WTC11 (cell line): Measurements from ENCODE around the gene BCL11A.

ENCODE experiments used
- TF ChIP-seq, protein P1 (sequence below): sonication (generic); formaldehyde crosslinking; IDR thresholded peaks from 2 replicates; pipeline ENCODE4 v1.8.1; 2023; ENCODE audit warnings: mild to moderate bottlenecking, missing genetic modification reagents, borderline replicate concordance
- TF ChIP-seq, protein P2 (sequence below): fragments of 200-600 bp; IDR thresholded peaks from 2 replicates; pipeline ENCODE4 v1.8.0; 2022; ENCODE audit warnings: antibody characterized with exemption

DNA sequence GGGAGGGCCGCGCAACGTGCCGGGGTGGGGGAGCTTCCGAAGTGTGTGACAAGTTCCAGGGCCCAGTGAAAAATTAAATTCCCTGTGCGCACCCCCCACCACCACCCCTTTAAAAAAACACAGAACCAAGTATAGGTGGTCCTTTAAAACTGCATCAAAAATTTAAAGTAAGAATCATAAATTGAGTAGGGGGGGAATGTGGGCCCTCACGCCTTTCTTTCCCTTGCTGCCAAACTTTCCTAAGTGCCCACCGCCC, 2.5 kb downstream of the BCL11A start:
- TF ChIP-seq, protein P1, sequence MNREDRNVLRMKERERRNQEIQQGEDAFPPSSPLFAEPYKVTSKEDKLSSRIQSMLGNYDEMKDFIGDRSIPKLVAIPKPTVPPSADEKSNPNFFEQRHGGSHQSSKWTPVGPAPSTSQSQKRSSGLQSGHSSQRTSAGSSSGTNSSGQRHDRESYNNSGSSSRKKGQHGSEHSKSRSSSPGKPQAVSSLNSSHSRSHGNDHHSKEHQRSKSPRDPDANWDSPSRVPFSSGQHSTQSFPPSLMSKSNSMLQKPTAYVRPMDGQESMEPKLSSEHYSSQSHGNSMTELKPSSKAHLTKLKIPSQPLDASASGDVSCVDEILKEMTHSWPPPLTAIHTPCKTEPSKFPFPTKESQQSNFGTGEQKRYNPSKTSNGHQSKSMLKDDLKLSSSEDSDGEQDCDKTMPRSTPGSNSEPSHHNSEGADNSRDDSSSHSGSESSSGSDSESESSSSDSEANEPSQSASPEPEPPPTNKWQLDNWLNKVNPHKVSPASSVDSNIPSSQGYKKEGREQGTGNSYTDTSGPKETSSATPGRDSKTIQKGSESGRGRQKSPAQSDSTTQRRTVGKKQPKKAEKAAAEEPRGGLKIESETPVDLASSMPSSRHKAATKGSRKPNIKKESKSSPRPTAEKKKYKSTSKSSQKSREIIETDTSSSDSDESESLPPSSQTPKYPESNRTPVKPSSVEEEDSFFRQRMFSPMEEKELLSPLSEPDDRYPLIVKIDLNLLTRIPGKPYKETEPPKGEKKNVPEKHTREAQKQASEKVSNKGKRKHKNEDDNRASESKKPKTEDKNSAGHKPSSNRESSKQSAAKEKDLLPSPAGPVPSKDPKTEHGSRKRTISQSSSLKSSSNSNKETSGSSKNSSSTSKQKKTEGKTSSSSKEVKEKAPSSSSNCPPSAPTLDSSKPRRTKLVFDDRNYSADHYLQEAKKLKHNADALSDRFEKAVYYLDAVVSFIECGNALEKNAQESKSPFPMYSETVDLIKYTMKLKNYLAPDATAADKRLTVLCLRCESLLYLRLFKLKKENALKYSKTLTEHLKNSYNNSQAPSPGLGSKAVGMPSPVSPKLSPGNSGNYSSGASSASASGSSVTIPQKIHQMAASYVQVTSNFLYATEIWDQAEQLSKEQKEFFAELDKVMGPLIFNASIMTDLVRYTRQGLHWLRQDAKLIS (CRISPR knock-in tag): no peak
- TF ChIP-seq, protein P2, sequence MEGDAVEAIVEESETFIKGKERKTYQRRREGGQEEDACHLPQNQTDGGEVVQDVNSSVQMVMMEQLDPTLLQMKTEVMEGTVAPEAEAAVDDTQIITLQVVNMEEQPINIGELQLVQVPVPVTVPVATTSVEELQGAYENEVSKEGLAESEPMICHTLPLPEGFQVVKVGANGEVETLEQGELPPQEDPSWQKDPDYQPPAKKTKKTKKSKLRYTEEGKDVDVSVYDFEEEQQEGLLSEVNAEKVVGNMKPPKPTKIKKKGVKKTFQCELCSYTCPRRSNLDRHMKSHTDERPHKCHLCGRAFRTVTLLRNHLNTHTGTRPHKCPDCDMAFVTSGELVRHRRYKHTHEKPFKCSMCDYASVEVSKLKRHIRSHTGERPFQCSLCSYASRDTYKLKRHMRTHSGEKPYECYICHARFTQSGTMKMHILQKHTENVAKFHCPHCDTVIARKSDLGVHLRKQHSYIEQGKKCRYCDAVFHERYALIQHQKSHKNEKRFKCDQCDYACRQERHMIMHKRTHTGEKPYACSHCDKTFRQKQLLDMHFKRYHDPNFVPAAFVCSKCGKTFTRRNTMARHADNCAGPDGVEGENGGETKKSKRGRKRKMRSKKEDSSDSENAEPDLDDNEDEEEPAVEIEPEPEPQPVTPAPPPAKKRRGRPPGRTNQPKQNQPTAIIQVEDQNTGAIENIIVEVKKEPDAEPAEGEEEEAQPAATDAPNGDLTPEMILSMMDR: no peak
